H1 (cell line): ENCODE results near the gene HEATR9. TPM values are rescaled to one million over a fixed set of nuclear protein-coding genes. Genes with fewer than 3 reads are reported as not detected.

Source experiments
- CREB1 ChIP-seq: IDR thresholded peaks from 2 replicates; pipeline ENCODE4 v1.6.1; 2012; ENCODE audit warnings: inconsistent platforms
- EP300 ChIP-seq, 2 experiments: IDR thresholded peaks; 1 replicate in 1 of 2; 2 replicates in 1 of 2; pipeline ENCODE4 v1.6.1; 2011 to 2012; ENCODE audit warnings: low read depth in 2 of 2, low read length in 2 of 2, mild to moderate bottlenecking in 2 of 2, borderline replicate concordance in 1 of 2, inconsistent platforms in 1 of 2, moderate library complexity in 1 of 2
- HDAC2 ChIP-seq, 2 experiments: fragments of 300-600 bp in 1 of 2; sonication (generic) in 1 of 2; IDR thresholded peaks; 2 replicates each; pipeline ENCODE4 v1.6.1; 2011 to 2012; ENCODE audit warnings: low read depth in 2 of 2, low read length in 2 of 2, mild to moderate bottlenecking in 2 of 2, moderate library complexity in 2 of 2, borderline replicate concordance in 1 of 2, inconsistent platforms in 1 of 2
- HDAC6 ChIP-seq: IDR thresholded peaks from one replicate; pipeline ENCODE4 v1.7.1; 2012; ENCODE audit warnings: low read depth, mild to moderate bottlenecking, inconsistent platforms, low read length, moderate library complexity
- NRF1 ChIP-seq: IDR thresholded peaks from 2 replicates; pipeline ENCODE4 v1.6.1; 2011; ENCODE audit warnings: mild to moderate bottlenecking, low read depth, low read length, improper control_type of control experiment
- PHF8 ChIP-seq: fragments of 200-600 bp; sonication (generic); conservative IDR thresholded peaks from 2 replicates; pipeline ENCODE4 v1.7.1; 2012; ENCODE audit warnings: low read depth, mild to moderate bottlenecking, inconsistent platforms, low read length, moderate library complexity
- POLR2A ChIP-seq, 2 experiments: IDR thresholded peaks; 1 replicate in 1 of 2; 2 replicates in 1 of 2; pipeline ENCODE4 v1.6.1; 2011; ENCODE audit warnings: low read depth in 2 of 2, low read length in 2 of 2, mild to moderate bottlenecking in 2 of 2; ENCODE audit errors: control extremely low read depth in 1 of 2
- RAD21 ChIP-seq, 2 experiments: IDR thresholded peaks in 1 of 2; conservative IDR thresholded peaks in 1 of 2; 2 replicates each; pipeline ENCODE4 v1.6.1; 2011; ENCODE audit warnings: low read depth in 2 of 2, low read length in 2 of 2, improper control_type of control experiment in 1 of 2, inconsistent platforms in 1 of 2, mild to moderate bottlenecking in 1 of 2, moderate library complexity in 1 of 2
- RFX5 ChIP-seq: IDR thresholded peaks from 2 replicates; pipeline ENCODE4 v1.6.1; 2011; ENCODE audit warnings: low read depth, low read length, improper control_type of control experiment, borderline replicate concordance
- RXRA ChIP-seq: IDR thresholded peaks from 2 replicates; pipeline ENCODE4 v1.6.1; 2011; ENCODE audit warnings: low read depth, mild to moderate bottlenecking, low read length, moderate library complexity; ENCODE audit not compliant: insufficient read depth
- SIRT6 ChIP-seq: IDR thresholded peaks from one replicate; pipeline ENCODE4 v1.7.1; 2012; ENCODE audit warnings: low read length, inconsistent platforms
- SUZ12 ChIP-seq: fragments of 200-600 bp; sonication (generic); IDR thresholded peaks from 2 replicates; pipeline ENCODE4 v1.6.1; 2012; ENCODE audit warnings: mild to moderate bottlenecking, inconsistent platforms, low read length, moderate library complexity, mixed read lengths
- polyA plus RNA-seq, 7 experiments: library from polyadenylated mRNA; depleted of rRNA in 3 of 7; stranded (reverse) in 5 of 7; unstranded in 2 of 7; fragments of >200 nt in 5 of 7; fragments of 200-250 nt in 2 of 7; gene quantifications; 1 replicate in 5 of 7; 2 replicates in 1 of 7; 4 replicates in 1 of 7; pipeline versions ENCODE4 v1.2.1 to v1.2.3, GENCODE V29; 2011 to 2013; ENCODE audit warnings: missing spikeins in 2 of 7, mixed read lengths in 2 of 7
- total RNA-seq: library from RNA; stranded (reverse); fragmentation: NEBNext Ultra II Directional; extraction: Animal tissue kit (Norgen Biotek cat#: 25700); gene quantifications from 2 replicates; pipeline ENCODE4 v1.2.1, GENCODE V29; 2021

Gene HEATR9
- total and polyA plus RNA-seq, 2 of the 8 experiments (the other 6 are each of a cell fraction or from before 2014, with no cell fraction given): not detected

DNA sequence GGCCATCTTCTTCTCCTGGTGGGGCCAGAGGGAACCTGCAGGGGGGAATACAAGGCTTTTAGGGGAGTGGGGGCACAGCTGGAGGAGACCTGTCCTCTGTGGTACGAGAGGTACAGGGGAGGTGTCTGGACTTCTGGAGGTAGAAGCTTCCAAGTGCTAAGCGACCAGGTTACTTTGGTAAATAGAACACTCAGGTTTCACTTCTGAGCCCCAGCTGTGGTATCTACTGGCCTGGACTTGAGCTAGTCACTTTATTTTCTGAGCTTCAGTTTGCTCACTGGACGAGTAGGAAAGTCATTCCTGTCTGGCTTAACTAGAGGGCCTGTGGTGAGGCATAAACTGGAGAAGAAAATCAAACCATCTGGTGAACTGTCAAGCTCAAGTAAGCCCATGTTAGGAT lies at the start of gene HEATR9 (continued):
- TF ChIP-seq HDAC2 (IDR thresholded peaks at IDR 0.05; ENCODE audit: borderline replicate concordance in 1 of 2, low read depth in 2 of 2, low read length in 2 of 2): no peak
- TF ChIP-seq SIRT6: no peak
- no peak for TF ChIP-seq RAD21 (IDR thresholded peaks at IDR 0.05 in 1 of 2, conservative IDR thresholded peaks at IDR 0.05 in 1 of 2; ENCODE audit: low read depth in 2 of 2, low read length in 2 of 2)
- TF ChIP-seq RXRA: no peak
- no peak for TF ChIP-seq SUZ12
- TF ChIP-seq POLR2A (IDR thresholded peaks at IDR 0.05; ENCODE audit: control extremely low read depth in 1 of 2, low read depth in 2 of 2, low read length in 2 of 2): no peak
- TF ChIP-seq RFX5: no peak
- no peak for TF ChIP-seq PHF8
- TF ChIP-seq CREB1: no peak
- no peak for TF ChIP-seq HDAC6
- no peak for TF ChIP-seq NRF1
- no peak for TF ChIP-seq EP300 (IDR thresholded peaks at IDR 0.05; ENCODE audit: borderline replicate concordance in 1 of 2, low read depth in 2 of 2, low read length in 2 of 2)
- TF ChIP-seq, all 59 proteins: peak for 0
